Keratinocyte (primary cell): Measurements from ENCODE around the gene TMA16. TPM values are rescaled to one million over a fixed set of nuclear protein-coding genes. Genes with fewer than 3 reads are reported as not detected.

Source experiments
- DNase-seq: peaks from one replicate; pipeline ENCODE4 v3.0.0-alpha.2; 2011; ENCODE audit warnings: low read depth, missing footprints, low spot score
- FAIRE-seq: peaks from 2 replicates; lab custom pipeline; 2011; peaks lifted over from hg19 to GRCh38; lab: Jason Lieb, UNC
- H2AFZ ChIP-seq: 2 replicates; pipeline ENCODE4 v1.6.0; 2012; ENCODE audit warnings: low read length, control low read depth, inconsistent platforms; ENCODE audit not compliant: control insufficient read depth
- H3K27ac ChIP-seq: 2 replicates; pipeline ENCODE4 v1.5.1; 2011; ENCODE audit warnings: low read length; ENCODE audit not compliant: control insufficient read depth, insufficient read depth
- H3K27me3 ChIP-seq: 3 replicates; pipeline ENCODE4 v1.6.0; 2011; ENCODE audit warnings: low read length; ENCODE audit not compliant: control insufficient read depth, insufficient read depth; ENCODE audit errors: extremely low read depth
- H3K36me3 ChIP-seq, 2 experiments: 2 replicates in 1 of 2; 3 replicates in 1 of 2; pipeline ENCODE4 v1.5.1; 2011; ENCODE audit warnings: low read length in 2 of 2, mild to moderate bottlenecking in 1 of 2; ENCODE audit not compliant: control insufficient read depth in 2 of 2, insufficient read depth in 2 of 2; ENCODE audit errors: extremely low read depth in 1 of 2
- H3K4me1 ChIP-seq: 3 replicates; pipeline ENCODE4 v1.5.1; 2011; ENCODE audit warnings: low read length; ENCODE audit not compliant: control insufficient read depth, insufficient read depth; ENCODE audit errors: extremely low read depth
- H3K4me2 ChIP-seq: 3 replicates; pipeline ENCODE4 v1.6.0; 2011; ENCODE audit warnings: low read depth, low read length; ENCODE audit not compliant: control insufficient read depth, insufficient read depth; ENCODE audit errors: extremely low read depth
- H3K4me3 ChIP-seq, 3 experiments: fragments of 200-600 bp in 1 of 3; sonication (generic) in 1 of 3; 2 replicates in 2 of 3; 3 replicates in 1 of 3; pipeline ENCODE4 v1.5.1; 2011 to 2016; ENCODE audit warnings: low read length in 3 of 3, mild to moderate bottlenecking in 3 of 3, control low read depth in 2 of 3, inconsistent platforms in 1 of 3, low read depth in 1 of 3, mixed read lengths in 1 of 3, mixed run types in 1 of 3, moderate library complexity in 1 of 3; ENCODE audit not compliant: control insufficient read depth in 2 of 3, insufficient read depth in 2 of 3; ENCODE audit errors: extremely low read depth in 1 of 3
- H3K79me2 ChIP-seq: 2 replicates; pipeline ENCODE4 v1.6.0; 2012; ENCODE audit warnings: low read length; ENCODE audit not compliant: control insufficient read depth, insufficient read depth
- H3K9ac ChIP-seq: 3 replicates; pipeline ENCODE4 v1.6.0; 2011; ENCODE audit warnings: low read length; ENCODE audit not compliant: control insufficient read depth, insufficient read depth; ENCODE audit errors: extremely low read depth
- H3K9me1 ChIP-seq: 3 replicates; pipeline ENCODE4 v1.6.0; 2011; ENCODE audit warnings: low read length; ENCODE audit not compliant: control insufficient read depth, insufficient read depth; ENCODE audit errors: extremely low read depth
- H3K9me3 ChIP-seq: 2 replicates; pipeline ENCODE4 v1.5.1; 2012; ENCODE audit warnings: low read depth, low read length; ENCODE audit not compliant: control insufficient read depth
- H4K20me1 ChIP-seq: 3 replicates; pipeline ENCODE4 v1.6.0; 2011; ENCODE audit warnings: low read length; ENCODE audit not compliant: control insufficient read depth, insufficient read depth; ENCODE audit errors: extremely low read depth
- EZH2 ChIP-seq: IDR thresholded peaks from one replicate; pipeline ENCODE4 v1.6.1; 2012; ENCODE audit warnings: inconsistent platforms, mild to moderate bottlenecking, low read length, moderate library complexity
- dilution Hi-C: fragments of 300-500 bp; cut with MboI; formaldehyde crosslinking; loops from one replicate; pipeline ENCODE4 v1.7.0; 2020; ENCODE audit warnings: low sequenced_read_pairs; ENCODE audit not compliant: extremely low pct_ligation_motif_present
- polyA plus RNA-seq, 5 experiments: library from polyadenylated mRNA; depleted of rRNA in 3 of 5; stranded (reverse) in 3 of 5; stranded (forward) in 1 of 5; unstranded in 1 of 5; fragments of >200 nt; gene quantifications; 1 replicate in 1 of 5; 2 replicates in 3 of 5; 3 replicates in 1 of 5; pipeline versions ENCODE4 v1.2.1 to v1.2.3, GENCODE V29; 2011 to 2012; ENCODE audit warnings: missing spikeins in 2 of 5, low read depth in 1 of 5, low replicate concordance in 1 of 5
- TF ChIP-seq, protein P1 (sequence below), 3 experiments: IDR thresholded peaks in 1 of 3; conservative IDR thresholded peaks in 1 of 3; optimal IDR thresholded peaks in 1 of 3; 2 replicates in 2 of 3; 3 replicates in 1 of 3; pipeline versions ENCODE3 to v1.5.1; 2011; ENCODE audit warnings: low read length in 3 of 3, mild to moderate bottlenecking in 3 of 3, moderate library complexity in 2 of 3, control low read depth in 1 of 3, inconsistent platforms in 1 of 3; ENCODE audit not compliant: insufficient read depth in 2 of 3; ENCODE audit errors: extremely low read depth in 1 of 3

Gene TMA16
- polyA plus RNA-seq, 1 donor (not counting 4 experiments of a cell fraction or from before 2014, with no cell fraction given), result 21.3 TPM

DNA sequence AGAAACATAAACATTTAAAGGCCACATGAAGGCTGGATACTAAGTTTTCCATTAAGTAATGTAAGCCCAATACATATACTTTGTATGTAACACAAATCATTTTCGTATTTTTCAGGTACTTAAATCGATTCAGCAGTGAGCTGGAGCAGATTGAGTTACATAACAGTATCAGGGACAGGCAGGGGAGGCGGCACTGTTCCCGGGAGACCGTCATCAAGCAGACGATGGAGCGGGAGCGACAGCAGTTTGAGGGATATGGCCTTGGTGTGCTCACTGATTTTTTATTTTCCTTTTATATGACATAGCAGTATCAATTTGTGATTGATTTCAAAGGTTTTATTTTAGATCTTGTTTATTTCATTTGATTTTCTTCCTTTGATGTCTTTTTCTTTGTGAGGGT, 20.7 kb downstream of the TMA16 start:
- Histone ChIP-seq H3K4me3 (no peak overlapping the region), H3K4me1 (no peaks in the 10 kb centered on the region), H2AFZ (no peak overlapping the region), H3K9me1 (no peaks in the 10 kb centered on the region), H3K4me2 (no peak overlapping the region), H3K27me3 (no peaks in the 10 kb centered on the region), H3K36me3 (peaks cover 6 to 16% of the 10 kb centered on the region in 2 experiments), H3K9ac (no peak overlapping the region), H3K9me3 (no peaks in the 10 kb centered on the region), H4K20me1 (no peaks in the 10 kb centered on the region), H3K79me2 (peaks cover 12% of the 10 kb centered on the region), H3K27ac (no peak overlapping the region)
- FAIRE-seq (no peak), DNase-seq (no peak)
- TF ChIP-seq EZH2, result no peak
- TF ChIP-seq, protein P1, sequence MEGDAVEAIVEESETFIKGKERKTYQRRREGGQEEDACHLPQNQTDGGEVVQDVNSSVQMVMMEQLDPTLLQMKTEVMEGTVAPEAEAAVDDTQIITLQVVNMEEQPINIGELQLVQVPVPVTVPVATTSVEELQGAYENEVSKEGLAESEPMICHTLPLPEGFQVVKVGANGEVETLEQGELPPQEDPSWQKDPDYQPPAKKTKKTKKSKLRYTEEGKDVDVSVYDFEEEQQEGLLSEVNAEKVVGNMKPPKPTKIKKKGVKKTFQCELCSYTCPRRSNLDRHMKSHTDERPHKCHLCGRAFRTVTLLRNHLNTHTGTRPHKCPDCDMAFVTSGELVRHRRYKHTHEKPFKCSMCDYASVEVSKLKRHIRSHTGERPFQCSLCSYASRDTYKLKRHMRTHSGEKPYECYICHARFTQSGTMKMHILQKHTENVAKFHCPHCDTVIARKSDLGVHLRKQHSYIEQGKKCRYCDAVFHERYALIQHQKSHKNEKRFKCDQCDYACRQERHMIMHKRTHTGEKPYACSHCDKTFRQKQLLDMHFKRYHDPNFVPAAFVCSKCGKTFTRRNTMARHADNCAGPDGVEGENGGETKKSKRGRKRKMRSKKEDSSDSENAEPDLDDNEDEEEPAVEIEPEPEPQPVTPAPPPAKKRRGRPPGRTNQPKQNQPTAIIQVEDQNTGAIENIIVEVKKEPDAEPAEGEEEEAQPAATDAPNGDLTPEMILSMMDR (optimal IDR thresholded peaks at IDR 0.05 in 1 of 3, IDR thresholded peaks at IDR 0.05 in 1 of 3, conservative IDR thresholded peaks at IDR 0.05 in 1 of 3; ENCODE audit: extremely low read depth in 1 of 3, insufficient read depth in 2 of 3, low read length in 3 of 3), result no peak
- dilution Hi-C loops, result no loop called here

DNA sequence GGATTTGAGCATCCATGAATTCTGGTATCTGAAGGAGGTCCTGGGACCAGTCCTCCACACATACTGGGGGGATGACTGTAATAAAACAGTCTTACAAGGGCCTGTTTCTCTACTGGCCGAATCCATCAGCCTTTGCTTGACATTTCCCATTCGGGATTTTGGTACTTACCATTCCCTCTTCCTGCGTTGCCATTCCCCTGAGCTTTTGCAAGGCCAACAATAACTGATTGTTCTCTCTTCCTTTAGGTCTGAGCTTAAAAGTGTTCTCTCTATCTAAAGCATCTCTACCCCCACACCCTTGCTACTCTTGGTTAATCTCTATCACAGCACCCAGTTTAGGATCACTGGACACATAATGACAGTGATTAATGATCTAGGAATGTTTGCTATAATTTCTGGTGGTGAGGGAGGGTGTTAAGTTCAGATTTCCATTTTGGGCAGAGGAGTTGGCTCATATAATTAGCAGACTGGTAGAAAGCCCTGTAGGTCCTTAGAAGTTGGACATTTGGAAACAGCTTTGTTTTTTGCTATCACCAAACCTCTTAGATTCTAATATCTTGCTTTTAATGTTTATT, 29.4 kb downstream of the TMA16 start:
- Histone ChIP-seq H3K27ac (no peak overlapping the region), H3K9me1 (no peaks in the 10 kb centered on the region), H2AFZ (no peak overlapping the region), H3K9ac (no peak overlapping the region), H4K20me1 (no peaks in the 10 kb centered on the region), H3K4me1 (no peaks in the 10 kb centered on the region), H3K4me2 (no peak overlapping the region), H3K9me3 (no peaks in the 10 kb centered on the region), H3K79me2 (no peaks in the 10 kb centered on the region), H3K4me3 (no peak overlapping the region), H3K27me3 (no peaks in the 10 kb centered on the region), H3K36me3 (peaks cover 6 to 8% of the 10 kb centered on the region in 2 experiments)
- DNase-seq (no peak), FAIRE-seq (no peak)
- TF ChIP-seq EZH2, result no peak
- TF ChIP-seq, protein P1 (optimal IDR thresholded peaks at IDR 0.05 in 1 of 3, IDR thresholded peaks at IDR 0.05 in 1 of 3, conservative IDR thresholded peaks at IDR 0.05 in 1 of 3; ENCODE audit: extremely low read depth in 1 of 3, insufficient read depth in 2 of 3, low read length in 3 of 3), result no peak
- dilution Hi-C loops, result no loop called here
